CD4-positive, alpha-beta T cell treated with Interleukin-4 for 1 hour (primary cell): ENCODE results near the gene OTOGL.

ENCODE experiments used
- DNase-seq, 2 donors: peaks; one replicate each; pipeline ENCODE4 v3.0.0-alpha.2; 2020 to 2022

Gene OTOGL

DNA sequence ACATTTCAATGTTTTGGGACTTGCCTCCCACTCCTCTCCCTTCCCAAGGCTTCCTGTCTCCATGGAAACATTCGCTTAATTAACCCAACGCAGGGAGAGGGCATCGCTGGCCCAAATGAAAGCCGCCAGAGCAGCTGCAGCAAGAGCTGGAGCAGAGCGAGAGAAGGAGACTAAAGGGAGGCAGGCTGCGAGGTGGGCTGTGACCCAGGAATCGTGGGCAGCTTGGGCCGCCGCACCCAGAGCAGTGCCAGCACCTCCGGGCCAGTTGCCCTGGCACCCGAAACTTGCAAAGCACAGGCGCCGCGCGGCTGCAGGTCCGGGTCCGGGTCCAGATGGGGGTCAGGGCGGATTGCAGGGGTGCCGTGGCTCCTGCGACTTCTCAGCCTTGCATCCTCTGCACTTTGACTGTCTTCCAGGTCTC is 301.2 kb downstream of the OTOGL start:
- no peak for DNase-seq

DNA sequence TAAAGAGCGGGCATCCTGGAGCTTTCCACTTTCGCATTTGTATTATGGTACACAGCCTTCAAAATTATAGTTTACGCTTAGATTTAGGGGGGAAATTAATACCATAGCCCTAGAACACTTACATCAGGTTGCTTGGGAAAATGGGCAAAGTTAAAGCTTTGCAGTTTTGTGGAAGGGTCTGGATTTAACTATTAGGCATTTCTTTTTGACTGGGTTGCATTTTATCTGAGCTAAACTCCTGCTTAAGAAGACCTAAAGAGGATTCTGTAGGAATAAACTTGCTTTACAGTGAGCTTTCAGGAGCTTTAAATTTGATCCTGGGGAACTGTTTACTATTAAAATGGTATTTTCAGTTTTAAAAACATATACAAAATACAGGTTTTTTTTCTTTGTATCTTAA is 301.9 kb downstream of the OTOGL start:
- no peak for DNase-seq

DNA sequence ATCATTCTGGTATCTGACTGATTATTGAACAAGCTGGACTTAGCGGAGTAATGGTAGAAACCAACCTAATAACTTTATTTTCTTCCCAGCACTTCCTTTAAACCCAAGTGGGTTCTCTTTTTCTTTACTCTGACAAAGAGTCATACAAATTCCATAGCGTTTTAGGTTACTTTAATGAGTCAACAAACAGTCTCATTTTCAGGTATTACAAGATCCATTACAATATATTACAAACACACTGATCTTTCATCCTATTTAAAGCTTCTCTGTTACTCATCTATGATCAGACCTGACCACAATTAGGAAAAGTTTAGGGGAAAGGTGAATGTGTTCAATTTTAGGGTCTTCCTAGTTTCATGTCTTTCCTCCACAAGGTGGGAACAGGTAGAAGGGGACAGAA is 305.3 kb downstream of the OTOGL start:
- no peak for DNase-seq

DNA sequence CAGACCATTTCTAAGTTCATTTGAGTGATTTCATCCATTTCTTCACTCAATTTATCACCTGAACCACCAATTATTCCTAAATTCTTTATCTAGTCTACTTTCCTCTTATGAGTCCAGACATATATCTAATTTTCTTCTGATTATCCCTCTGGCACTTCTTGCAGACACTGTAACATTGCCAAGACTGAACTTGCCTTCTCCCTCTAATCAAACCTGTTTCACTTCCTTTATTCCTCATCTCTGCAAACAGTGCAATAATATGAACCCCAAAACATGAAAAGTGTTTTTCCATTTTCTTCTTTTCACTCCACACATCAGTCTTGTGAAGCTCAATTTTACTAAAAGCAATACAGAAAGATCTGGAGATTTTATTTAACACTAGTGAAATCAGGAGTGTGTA is 306.9 kb downstream of the OTOGL start:
- DNase-seq: no peak

DNA sequence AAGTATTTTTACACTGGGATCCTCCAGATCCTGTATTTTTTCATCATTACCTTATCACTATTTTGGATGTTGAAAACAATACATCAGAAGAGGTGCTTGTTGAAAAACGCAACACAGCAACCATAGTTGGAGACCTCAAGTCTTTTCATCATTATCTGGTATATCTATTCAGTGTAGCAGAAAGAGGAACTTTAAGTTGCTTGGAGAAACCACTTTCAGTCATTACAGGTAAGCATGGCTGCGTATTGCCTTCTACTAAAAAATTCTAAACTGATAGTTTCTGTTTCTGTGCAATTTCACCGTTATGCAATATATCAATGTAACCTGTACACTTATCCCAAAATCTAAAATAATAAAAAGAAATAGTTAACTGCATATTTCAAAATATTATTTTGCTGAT is 312.4 kb downstream of the OTOGL start:
- DNase-seq: no peak

- no peak for DNase-seq
These were observed 313.1 kb downstream of the OTOGL start for GRCh38 chr12:80412343-80412953.

DNA sequence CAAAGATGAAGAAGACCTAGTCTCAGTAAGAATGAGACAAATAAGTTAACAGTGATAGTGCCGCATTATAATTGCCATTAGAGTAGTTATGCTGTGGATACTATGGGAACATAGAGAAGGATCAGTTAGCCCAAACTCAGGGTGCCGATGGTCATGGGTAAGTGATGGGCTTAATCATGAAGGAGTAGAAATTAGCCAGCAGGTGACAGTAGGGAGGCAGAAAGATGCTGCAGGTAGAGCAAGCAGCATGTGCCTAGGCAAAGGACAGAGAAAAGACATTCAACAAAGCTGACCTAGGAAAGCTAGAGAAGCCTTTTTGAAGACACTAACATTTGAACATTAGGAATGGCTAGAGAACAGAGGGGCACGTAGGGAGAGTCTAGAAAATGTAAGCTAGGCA is 314.1 kb downstream of the OTOGL start:
- no peak for DNase-seq

GRCh38 chr12:80415466-80415865 is 316.1 kb downstream of the OTOGL start:
- no peak for DNase-seq

- DNase-seq: no peak
These were observed 320.3 kb downstream of the OTOGL start for GRCh38 chr12:80419644-80420043.

DNA sequence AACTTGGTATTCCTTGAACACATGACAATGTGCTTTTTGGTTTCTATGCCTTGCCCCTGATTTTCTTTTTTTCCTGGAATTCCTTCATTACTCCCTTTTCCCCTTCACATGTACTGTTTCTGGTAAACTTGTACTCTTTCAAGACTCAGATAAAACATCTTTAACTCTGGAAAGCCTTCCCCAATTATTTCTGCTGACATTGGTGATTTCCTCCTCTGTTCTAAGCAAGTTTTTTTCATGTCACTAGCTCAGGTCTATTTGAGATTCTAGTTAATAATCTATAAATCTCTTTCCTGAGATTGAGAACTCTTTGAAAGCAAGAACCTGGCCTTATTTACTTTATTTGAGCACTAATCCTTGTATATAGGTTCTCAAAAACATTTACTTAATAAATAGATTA is 320.7 kb downstream of the OTOGL start:
- no peak for DNase-seq

DNA sequence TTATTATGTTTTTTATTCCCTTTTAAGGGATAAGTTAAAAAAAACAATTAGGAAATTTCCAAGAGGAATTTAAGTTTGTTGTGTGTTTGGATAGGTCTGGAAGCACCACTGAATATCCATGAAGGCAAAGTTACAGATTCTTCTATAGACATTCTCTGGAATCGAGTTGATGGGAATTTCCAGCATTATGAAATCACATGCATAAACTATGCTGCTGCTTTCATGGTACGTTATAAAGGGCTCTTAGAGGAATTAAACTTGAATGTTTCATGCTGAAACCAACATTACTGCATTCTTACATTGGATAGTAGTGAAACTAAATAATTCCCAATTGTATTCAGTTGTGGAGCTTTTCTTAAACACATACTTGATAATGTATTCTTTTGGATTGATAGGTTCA is 323.2 kb downstream of the OTOGL start:
- no peak for DNase-seq
